Anterior cingulate cortex (tissue), 58 donors: ENCODE measurements around the gene ARMC2.
"Not testable (repeated sequence)": the region's sequence is repeated elsewhere in the genome, so short reads cannot be mapped to it uniquely, and the experiment has no call there.

Experiments
- DNase-seq, 58 donors: peaks; one replicate each; lab custom pipeline; 2025; lab: John Stamatoyannopoulos, UW

The ARMC2 gene

GRCh38 chr6:108848116-108848868 lies at the start of gene ARMC2:
TSS of gene ARMC2 (plus strand) at chr6:108848422. CDS start at chr6:108854268, 5,846 bp downstream.
- DNase-seq, result peak; percentile 15 to 98 (median 90)

GRCh38 chr6:108798670-108799353 lies 49.4 kb upstream of the ARMC2 start:
- DNase-seq, result peak in 10 of 58 donors; percentile 5 to 24 (median 16)

- no peak for DNase-seq
Measured at GRCh38 chr6:108799354-108799717, 48.9 kb upstream of the ARMC2 start.

- no peak for DNase-seq
Measured at GRCh38 chr6:108799791-108800190, 48.4 kb upstream of the ARMC2 start.

- peak in 39 of 58 donors; percentile 10 to 83 (median 42) for DNase-seq
Measured at GRCh38 chr6:108800427-108800864, 47.8 kb upstream of the ARMC2 start.

- no peak for DNase-seq
Measured at GRCh38 chr6:108801366-108801765, 46.9 kb upstream of the ARMC2 start.

- no peak for DNase-seq
Measured at GRCh38 chr6:108803982-108804490, 44.2 kb upstream of the ARMC2 start.

- DNase-seq, result no peak
Measured at GRCh38 chr6:108804956-108805355, 43.3 kb upstream of the ARMC2 start.

GRCh38 chr6:108805611-108806167 lies 42.5 kb upstream of the ARMC2 start:
- no peak for DNase-seq

- no peak for DNase-seq
Measured at GRCh38 chr6:108806171-108806570, 42.1 kb upstream of the ARMC2 start.

- no peak for DNase-seq
Measured at GRCh38 chr6:108806665-108807064, 41.6 kb upstream of the ARMC2 start.

- peak in 1 of 58 donors; percentile 3 for DNase-seq
Measured at GRCh38 chr6:108807928-108808327, 40.3 kb upstream of the ARMC2 start.

GRCh38 chr6:108809211-108809610 lies 39.0 kb upstream of the ARMC2 start:
- no peak for DNase-seq

- DNase-seq, result no peak
Measured at GRCh38 chr6:108810057-108810643, 38.1 kb upstream of the ARMC2 start.

- DNase-seq, result no peak
Measured at GRCh38 chr6:108811490-108811889, 36.7 kb upstream of the ARMC2 start.

- not testable (repeated sequence) for DNase-seq
Measured at GRCh38 chr6:108813218-108813617, 35.0 kb upstream of the ARMC2 start.

- not testable (repeated sequence) for DNase-seq
Measured at GRCh38 chr6:108817276-108817675, 30.9 kb upstream of the ARMC2 start.

GRCh38 chr6:108820006-108820405 lies 28.2 kb upstream of the ARMC2 start:
- no peak for DNase-seq

GRCh38 chr6:108822401-108822800 lies 25.8 kb upstream of the ARMC2 start:
- DNase-seq, result no peak

GRCh38 chr6:108825326-108825725 lies 22.9 kb upstream of the ARMC2 start:
- no peak for DNase-seq

GRCh38 chr6:108831104-108831503 lies 17.1 kb upstream of the ARMC2 start:
- peak in 30 of 58 donors; percentile 9 to 74 (median 27) for DNase-seq
